Neural progenitor cell (in vitro differentiated cells): Measurements from ENCODE around the gene FBXO44.

Experiments
- CTCF ChIP-seq: fragments of 200-600 bp; sonication (generic); IDR thresholded peaks from 2 replicates; pipeline ENCODE4 v1.5.1; 2017; ENCODE audit warnings: antibody characterized with exemption, mild to moderate bottlenecking
- EZH2 ChIP-seq: fragments of 200-600 bp; sonication (generic); IDR thresholded peaks from 2 replicates; pipeline ENCODE4 v1.6.1; 2017; ENCODE audit warnings: antibody characterized with exemption, mild to moderate bottlenecking, moderate library complexity

- TF ChIP-seq CTCF = no peak
- no peak for TF ChIP-seq EZH2
Observed at GRCh38 chr1:11674488-11674887, 19.8 kb downstream of the FBXO44 start.
